ENCODE results near the gene PXN.
"Not testable (repeated sequence)": the region's sequence is repeated elsewhere in the genome, so short reads cannot be mapped to it uniquely, and the experiment has no call there.

The PXN gene

DNA sequence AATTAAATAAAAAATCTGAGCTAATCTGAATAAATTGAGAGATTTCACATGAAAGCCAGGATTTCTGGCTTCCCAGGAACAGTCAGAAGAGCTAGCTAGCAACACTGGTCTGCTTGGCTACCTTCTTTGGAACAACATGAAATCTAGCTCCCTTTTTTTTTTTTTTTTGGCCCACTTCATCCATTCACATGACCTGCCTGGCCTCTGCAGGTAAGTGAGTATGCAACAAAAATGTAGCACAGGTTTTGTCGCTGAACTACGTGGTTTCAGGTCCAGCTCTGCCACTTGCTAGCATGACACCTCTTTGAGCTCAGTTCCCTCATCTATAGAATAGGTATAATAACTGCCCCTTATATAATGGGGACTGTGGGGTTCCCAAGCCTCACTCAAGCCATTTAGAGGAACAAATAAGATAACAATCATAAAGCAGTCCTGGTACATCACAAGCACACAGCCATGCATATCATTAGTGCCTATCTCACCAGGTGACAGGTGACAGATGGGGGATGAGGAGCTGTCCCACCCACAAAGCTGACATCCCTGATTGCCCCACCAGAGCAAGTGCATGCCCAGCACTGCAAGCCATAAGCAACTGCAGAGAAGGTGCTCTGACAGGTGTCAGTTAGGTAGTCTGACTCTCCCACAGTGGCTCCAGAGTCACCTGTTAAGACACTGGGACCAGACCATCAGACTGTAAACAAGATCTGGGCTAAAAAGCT, 25.6 kb downstream of the PXN start:
- DNase-seq, result no peak

DNA sequence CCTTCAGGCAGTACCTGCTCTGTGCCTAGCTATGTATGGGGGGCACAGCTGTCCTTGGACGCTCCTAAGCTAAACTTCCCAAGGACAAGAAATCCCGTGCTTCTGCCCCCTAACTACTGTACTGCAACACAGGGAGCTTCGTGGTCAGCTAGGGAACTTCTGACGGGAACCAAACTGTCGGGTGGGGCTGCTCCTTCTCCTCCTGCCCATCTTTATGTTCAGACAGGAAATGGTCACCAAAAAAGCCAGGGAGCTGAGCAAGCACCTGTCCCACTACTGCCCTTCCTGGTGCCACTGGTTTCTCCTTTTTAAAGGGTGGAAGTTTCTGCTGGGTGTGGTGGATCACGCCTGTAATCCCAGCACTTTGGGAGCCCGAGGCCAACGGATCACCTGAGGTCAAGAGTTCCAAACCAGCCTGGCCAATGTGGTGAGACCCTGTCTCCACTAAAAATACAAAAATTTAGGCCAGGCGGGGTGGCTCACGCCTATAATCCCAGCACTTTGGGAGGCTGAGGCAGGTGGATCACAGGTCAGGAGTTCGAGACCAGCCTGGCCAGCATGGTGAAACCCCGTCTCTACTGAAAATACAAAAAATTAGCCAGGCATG, 26.6 kb downstream of the PXN start:
- DNase-seq, result no peak

DNA sequence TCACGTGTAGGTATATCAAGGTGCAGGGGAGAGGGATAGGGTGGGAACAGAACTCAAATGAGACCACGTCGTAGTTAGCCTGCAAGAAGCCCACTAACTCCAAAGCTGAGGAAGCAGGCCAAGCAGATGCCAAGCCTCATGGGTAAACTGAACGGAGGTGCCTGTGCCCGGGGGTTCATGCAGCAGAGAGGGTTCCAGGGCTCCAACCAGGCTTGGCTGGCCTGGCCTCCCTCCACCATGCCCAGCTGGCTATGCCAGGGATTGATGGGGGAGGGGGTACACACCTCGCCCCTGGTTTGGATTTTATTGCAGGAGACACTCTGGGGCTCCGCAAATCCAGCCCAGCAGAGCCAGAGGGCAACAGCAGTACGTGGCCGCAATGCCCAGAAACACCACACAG, 27.3 kb downstream of the PXN start:
- no peak for DNase-seq

DNA sequence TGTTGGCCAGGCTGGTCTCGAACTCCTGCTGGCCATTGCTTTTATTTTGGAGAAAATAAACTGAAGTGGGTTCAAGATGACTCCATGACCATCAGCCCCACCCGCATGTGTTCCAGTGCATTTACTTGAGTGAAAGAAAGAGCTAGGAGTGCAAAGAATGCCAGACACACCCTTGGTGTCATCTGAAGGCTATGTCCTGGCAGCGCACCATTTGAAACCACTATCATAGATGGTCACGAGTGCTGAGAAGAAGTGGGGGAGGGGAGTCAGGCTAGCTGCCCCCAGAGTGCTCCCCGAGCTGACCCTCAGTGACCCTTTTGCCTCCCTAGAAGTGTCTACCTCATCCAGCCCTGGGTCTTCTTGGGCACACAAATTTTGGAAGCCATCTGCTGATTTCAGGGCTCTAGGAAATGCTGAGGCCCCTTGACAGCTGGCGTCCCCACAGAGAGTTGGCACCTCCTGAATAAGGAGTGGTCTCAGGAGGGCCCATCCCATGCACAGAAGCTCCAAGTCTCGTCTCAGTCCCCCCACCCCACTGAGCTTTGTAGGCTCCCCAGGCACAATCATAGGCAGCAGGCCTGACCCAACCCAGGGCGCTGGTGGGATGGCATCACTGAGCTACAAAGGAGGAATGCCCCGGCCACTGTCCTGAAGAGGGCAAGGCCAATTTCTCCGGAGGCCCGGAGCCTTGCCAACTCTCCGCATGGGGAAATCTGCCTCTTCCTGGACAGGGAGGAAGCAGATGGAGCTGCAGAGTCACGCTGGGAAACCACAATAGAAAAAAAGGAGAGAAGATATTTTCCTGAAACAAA, 28.0 kb downstream of the PXN start:
- no peak for DNase-seq

DNA sequence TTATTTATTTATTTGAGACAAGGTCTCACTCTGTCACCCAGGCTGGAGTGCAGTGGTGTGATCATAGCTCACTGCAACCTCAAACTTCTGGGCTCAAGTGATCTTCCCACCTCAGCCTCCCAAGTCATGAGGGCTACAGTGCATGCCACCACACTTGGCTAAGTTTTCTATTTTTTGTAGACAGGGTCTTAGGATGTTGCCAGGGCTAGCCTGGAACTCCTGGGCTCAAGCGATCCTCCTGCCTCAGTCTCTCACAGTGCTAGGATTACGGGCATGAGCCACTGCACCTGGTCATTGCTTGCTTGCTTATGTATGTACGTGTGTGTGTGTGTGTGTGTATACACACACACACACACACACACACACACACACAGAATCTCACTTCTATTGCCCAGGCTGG, 28.7 kb downstream of the PXN start:
- not testable (repeated sequence) for DNase-seq

DNA sequence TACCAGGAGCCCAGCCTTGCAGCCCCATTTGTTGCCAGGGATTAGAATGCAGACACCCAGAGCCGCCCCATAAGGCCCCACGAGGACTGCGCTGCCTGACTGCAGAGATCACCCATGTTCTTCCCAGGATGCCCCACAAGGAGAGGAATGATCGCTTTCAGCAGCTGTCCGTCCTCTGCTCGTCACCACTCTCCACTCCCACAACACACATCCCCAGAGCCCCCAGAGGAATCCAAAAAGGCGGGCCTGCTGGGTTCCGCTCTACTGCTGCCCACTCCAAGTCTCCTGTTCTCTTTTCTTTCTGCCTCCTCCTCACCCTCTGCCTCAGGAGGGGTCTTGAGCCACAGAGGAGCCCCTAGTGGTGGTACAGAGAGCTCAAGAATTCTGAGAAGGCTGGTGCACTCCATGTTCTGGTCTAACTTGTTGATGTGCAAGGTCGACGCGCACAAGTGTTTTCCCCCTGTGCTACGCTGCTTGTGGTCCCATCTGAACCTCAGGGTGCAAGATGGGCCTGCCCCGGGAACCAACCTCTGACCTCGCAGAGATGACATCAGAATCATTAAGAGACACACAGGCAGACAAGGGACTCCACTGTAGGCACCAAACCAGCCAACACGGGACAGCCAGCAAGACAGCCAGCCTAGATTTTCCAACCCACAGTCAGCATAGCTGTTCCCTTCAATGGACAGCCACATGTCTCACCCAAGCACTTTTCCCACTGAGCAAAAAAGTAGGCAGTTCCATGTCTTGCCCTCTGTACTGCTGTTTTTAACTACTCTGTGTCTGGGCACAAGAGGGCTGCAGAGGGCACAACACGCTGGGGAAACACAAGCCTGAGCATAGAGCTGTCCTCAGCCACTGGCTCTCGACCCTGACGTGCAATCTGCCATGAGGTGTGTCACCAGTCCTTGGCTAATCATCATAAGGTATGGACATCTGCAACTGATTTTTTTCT, 29.9 kb downstream of the PXN start:
- DNase-seq, result no peak

DNA sequence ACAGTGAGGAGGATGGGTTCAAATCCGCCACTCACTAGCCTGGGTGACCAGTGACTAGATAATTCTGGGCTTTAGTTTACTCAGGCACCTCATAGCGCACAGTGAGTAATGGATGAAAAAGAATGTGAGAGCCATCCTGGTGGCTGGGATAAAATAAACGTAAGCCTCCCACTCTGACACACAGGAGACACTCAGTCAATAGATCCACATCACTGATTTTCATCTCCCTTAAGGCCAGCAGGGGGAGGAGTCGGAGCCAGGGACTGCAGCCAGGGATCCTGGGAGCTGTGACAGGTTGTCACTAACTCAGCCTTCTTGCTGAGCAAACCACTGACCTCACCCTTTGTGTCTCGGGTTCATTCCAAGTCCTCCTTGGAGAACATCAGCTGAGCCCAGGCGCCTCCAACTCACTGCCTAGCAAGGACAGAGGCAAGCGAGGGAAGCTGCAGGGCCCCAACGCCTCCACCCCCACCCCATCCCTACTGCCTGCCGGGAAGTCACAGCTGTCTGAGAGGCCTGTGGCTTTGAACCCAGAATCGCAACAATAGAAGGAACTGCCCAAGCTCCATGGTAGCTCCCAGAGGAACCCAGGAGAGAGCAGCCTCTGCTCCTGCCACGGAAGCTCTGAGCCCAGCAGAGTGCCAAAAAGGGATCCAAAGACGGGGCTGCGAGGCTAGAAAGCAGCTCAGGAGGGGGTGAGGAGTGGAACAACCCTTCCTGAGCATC, 30.7 kb downstream of the PXN start:
- no peak for DNase-seq

DNA sequence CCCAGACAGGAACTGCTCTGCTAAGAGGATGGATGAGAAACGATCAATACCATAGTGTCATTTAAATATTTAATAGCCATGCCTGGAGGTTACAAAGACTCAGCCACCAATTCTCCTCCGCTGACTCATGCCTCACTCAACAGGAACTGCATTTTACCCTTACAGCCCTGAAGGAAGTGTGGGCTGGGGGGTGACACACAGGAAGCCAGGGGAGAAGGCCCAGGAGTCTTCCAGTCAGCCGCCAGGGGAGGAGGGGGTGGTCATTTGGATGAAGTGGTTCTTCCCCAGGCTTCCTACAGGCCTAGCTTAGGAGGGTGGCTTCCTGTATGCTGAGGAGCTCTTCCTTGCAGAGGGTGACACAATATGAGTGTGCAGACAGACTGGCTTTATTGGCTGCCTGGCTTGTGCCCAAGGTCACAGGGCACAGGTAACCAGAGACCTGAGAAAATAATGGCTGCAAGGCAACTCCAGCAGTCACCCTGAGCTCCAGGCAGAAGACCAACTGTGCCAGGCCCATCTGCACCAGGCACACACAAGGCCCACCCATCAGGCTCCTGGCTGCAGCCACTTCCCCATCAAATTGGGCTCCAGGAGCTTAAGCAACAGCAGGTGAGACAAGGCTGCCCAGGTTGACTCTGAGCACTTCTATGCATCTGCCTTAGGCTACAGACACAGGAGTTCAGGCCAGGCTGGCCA, 34.1 kb downstream of the PXN start:
- peak; percentile 70 to 73 for DNase-seq

DNA sequence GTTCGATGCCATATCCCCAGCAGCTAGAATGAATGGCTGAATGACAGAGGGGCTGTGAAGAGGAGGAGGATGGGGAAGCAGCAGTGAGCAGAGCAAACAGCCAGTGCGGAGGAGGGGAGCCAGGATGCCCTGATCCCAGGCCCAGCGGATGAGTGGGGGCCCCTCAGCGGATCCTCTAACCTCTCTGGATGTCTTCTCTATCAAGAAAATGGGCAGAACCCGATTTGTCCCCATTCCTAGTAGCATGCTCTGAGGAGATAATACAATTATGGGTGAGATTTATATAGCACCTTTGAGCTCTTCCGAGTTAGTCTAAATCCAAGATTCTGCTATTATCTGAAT, 34.6 kb downstream of the PXN start:
- no peak for DNase-seq

DNA sequence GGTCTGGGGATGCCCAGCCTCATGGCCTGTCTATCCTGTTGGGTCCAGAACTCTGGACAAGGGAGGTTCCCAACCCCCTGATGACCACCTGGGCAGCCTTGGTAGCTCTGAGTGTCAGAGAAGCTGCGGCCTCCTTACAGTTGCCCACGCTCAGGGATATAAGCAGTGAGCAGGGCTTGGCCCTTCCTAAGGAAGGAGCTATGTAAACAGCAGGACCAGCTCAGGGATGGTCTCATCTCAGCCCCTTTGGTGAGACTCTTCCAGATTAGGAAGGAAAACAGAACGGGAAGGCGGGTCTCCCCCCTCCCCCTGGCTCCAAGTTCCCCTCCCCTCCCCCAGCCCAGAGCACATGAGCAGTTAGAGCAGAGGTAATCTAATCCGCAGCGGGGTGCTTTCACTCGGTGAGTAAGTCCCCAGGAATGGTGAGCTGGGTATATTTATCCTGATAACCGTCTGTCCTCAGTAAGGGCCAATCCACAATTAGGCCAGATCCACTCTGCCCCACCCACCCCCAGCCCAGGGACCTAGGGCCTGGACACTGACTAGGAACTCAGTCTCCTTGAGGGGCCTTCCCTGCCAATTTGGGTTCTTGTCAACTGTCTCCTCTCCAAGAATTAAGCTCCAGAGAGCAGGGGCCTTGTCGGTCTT, 35.1 kb downstream of the PXN start:
- no peak for DNase-seq

DNA sequence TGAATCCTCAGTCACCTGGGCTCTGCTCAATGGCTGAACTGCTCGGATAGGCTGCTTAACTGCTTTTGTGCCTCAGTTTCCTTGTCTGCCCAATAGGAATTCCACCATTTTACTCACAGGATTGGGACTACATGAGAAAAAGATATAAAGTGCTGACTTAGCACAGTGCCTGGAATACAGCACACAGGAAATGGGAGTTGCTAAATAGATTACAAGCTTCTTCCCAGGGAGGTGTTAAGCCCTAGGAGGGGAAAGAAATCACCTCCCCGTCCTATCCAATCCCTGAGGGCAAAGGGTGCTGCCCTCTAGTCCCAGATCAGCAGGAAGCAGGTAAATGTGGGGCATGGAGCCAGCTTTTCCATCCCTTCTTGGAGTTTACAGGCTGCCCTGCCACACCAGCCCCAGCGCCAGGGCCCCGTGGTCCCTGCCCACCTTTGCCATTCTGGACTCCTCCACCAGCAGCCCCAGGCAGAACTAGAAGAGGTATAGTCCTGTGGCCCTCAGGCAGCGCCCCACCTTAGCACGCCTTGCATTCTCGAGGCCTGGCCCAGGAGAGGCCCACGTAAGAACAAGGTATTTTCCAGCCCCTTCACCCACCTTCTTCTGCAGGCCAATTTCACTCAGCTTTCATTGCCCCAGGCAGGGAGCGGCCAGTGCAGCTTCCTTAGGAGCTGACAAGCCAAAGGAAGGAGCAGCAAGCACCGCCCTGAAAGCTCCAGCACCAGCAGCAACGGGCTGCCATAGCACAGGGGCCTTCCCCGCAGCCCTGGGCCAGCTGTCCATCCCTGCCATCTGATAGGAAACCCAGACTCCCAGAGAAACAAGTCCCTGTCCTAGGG, 35.8 kb downstream of the PXN start:
- no peak for DNase-seq

DNA sequence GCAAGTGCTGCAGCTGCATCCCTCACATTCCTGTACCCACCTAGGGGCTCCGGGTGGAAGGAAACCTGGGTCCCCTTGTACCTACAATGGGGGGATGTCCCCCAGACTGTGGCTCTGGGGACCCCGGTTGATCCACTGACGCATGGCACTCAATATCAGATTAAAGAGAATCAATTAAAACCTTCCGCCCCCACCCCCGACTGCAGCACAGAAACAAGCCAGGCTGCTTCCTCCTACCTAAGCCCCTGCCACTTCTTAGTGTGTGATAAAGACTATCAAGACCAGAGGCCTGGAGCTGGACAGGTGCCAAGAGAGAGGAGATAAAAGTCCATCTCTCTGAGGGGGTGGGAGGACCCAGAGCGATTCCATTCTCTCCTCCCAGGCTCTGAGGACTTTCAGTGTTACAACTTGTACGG, 36.5 kb downstream of the PXN start:
- DNase-seq, result no peak

DNA sequence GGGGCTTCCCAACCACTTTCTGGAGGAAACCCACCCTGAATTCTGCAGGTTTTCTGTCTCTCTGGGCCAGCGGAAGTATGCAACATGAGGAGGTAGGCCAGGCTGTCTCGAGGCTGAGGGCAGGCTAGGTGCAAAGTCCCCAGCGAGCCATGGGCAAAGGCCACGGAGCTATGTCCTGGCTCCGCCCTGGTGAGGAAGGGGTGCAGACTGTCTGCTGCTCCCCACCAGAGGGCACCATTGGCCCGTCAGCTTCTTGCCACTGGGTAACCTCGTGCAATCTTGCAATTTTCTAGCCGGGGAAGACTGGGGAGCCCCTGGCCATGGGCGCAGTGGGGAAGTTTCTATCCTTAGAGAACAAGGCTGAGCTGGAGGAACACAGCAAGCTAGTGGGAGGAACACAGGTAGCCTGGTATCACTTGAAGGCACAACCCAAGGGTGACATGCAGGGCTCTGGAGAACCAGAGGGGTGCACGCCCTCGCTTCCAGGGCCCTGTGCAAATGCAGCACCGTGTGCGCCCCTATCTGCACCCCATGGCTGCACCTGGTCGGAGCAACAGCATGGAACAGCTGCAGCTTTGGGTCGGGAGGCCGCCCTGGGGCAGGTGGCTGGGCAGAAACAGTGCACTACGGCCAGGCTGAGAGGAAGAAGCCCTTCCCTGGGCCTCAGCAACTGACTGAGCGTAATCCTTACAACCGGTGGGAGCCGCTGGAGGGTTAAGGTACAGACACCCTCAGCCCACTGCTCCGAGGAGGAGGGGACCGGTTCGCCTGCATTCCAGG, 37.0 kb downstream of the PXN start:
- DNase-seq, result peak; percentile 87

DNA sequence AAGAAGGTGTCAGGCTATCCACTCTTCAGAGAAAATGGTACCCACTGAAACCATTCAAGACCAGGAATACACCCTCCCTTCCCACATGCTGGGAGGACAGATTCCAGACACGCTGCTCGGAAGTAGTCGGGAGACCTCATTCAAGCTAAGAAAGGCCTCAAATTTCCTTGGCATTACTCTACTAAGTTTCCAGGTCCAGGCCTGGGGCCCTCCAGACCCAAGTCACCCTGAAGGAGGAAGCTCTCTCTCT, 37.6 kb downstream of the PXN start:
- no peak for DNase-seq

DNA sequence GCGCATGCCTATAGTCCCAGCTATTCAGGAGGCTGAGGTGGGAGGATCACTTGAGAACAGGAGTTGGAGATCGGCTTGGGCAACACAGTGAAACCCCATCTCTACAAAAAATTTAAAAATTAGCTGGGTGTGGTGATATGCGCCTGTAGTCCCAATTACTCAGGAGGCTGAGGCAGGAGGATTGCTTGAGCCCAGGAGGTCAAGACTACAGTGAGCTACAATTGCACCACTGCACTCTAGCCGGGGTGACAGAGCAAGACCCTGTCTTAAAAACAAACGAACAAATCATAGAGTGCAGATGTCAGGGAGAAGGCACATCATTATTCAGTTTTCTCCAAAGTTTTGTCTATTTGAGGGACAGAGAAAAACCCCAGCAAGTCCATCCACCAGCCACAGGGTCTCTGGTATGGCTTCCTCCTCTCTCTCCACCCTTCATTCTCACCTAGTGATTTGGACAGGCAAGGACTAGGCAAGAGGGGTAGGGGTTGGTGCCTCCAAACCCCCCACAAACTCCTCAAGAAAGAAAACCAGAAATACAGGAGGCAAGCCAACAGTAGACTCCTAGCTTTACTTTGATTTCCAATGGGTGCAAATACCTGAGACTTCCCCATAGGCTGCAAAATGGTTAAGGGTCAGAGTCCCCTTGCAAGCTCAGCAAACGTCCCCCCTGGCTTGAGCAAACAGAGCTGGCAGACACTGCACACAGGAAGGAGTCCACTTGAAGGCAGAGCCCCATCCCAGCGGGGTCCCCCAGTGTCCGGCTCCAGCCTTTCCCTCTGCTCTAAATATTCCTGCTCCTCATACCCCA, 38.1 kb downstream of the PXN start:
- no peak for DNase-seq

DNA sequence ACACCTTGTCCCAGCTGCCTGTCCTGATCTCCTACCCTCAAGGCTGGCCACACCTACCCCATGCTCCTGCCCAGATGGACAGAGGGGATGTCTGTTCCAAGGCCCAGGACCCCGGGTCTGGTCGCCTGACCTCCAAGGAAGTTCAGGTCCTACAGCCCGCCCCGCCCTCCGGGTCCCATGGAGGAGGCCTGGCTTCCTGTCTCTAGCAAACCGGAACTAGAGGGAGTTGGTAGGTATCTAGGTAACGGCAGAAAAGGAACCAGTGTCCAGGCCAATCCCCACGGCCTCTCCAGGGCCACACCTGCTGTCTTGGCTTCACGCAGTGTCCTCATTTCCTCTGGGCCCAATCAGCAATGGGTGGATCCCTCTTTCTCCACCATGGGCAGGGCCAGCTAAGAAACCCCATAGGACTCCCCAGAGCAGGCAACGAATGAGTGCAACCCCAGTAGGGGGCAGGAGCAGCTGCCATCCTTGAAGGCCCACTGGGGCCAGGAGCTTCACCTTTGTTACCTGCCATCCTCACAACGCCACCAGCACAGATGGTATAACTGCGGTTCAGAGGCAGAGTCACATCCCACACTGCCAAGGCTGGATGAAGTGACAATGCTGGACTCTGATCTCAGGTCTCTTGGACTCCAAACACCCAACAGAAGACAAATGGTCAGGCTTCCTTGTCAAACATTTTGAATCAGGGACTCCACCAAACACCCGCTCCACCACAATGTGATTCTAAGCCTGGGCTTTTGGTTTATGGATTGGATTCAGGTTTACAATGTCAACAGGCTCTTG, 39.5 kb downstream of the PXN start:
- peak in 1 of 2 donors; percentile 31 for DNase-seq

DNA sequence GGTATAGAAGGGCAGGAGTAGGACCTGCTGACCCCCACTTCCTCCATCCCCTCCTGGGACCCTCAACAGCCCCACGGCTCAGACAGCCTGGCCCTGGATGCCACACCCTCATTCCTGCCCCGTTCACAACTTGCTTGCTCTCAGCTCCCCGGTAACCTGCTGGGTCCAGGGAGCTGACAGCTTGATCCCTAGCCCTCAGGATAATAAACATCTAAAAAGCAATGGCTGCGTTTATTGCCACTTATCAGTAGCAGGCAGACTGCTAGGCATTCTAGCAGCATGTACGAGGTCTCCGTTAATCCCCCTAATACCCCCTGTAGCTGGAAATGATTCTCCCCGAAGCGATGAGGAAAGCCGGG, 40.4 kb downstream of the PXN start:
- no peak for DNase-seq
